ENCODE data around the gene CGRRF1.

Gene CGRRF1

GRCh38 chr14:54577977-54578376 lies 68.3 kb downstream of the CGRRF1 start:
- no peak for DNase-seq (ENCODE audit: low read depth)

DNA sequence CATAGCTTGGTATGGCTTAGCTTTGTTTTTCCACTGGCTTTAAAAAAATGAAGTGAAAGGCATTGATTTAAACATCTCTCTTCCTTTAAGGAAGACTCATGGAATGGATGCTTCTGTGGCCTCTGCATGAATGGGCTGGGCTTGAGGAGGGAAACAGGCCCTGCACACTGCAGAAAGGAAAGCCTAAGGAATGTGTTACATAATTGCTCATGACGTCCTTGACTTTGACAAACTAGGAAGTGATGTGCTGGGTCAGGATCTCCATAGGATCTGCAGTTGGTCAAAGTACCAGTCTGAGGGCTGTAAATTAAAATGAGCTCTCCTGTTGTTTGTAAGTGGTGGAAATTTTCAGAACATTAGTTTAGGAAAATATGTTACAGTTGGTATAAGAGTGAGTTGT lies 69.9 kb downstream of the CGRRF1 start:
- no peak for DNase-seq (ENCODE audit: low read depth)

- DNase-seq (ENCODE audit: low read depth), result no peak
Measured at GRCh38 chr14:54580933-54581332, 71.2 kb downstream of the CGRRF1 start.

GRCh38 chr14:54582334-54582733 lies 72.6 kb downstream of the CGRRF1 start:
- DNase-seq (ENCODE audit: low read depth), result no peak

DNA sequence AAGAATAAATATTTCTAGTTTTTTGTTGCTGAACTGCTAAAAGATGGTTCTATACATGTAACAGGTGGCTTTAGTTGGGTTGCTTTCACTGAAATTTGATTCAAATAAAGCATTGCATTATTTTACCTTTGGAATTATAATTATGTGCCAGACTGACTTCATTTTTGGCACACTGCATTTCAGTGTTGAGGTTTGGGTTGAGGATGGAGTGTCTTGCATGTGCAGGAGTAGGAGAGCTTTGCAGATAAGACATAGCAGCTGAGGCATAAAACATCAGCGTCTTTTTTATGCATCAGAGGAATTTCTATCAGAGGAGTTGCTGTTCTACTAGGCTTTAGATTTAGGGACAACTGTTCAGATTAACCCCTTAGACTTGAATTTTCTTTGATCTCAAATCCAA lies 74.4 kb downstream of the CGRRF1 start:
- DNase-seq (ENCODE audit: low read depth), result no peak

DNA sequence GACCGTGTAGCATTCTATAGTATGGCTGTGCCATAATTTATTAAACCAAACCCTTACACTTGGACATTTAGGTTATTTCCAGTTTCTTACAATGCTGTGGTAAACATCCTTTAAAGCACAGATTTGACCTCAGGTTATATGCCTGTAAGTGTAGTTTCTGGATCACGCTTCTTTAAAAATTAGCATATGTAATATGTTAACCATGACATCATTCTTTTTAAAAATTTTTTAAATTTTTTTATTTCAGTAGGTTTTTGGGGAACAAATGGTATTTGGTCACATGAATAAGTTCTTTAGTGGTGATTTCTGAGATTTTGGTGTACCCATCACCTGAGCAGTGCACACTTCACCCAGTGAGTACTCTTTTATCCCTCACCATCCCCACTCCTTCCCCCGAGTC lies 75.5 kb downstream of the CGRRF1 start:
- no peak for DNase-seq (ENCODE audit: low read depth)
